ENCODE data around the gene ADARB1.

The ADARB1 gene

GRCh38 chr21:45235488-45235887 lies 161.1 kb downstream of the ADARB1 start:
- TF ChIP-seq CTCF (IDR thresholded peaks at IDR 0.05; ENCODE audit: borderline replicate concordance, insufficient read depth, low read depth, low read length) = no peak

GRCh38 chr21:45236481-45236880 lies 162.1 kb downstream of the ADARB1 start:
- TF ChIP-seq CTCF (IDR thresholded peaks at IDR 0.05; ENCODE audit: borderline replicate concordance, insufficient read depth, low read depth, low read length) = peak; percentile 24; the same call in 1 of the 2 replicates
- no peak overlapping the region for H3K4me3 ChIP-seq (ENCODE audit: low read depth, low read length)

More at GRCh38 chr21:45235488-45235887, 161.1 kb downstream of the ADARB1 start:
- H3K4me3 ChIP-seq (ENCODE audit: low read depth, low read length) = no peak overlapping the region

- no peak for TF ChIP-seq CTCF (IDR thresholded peaks at IDR 0.05; ENCODE audit: borderline replicate concordance, insufficient read depth, low read depth, low read length)
- H3K4me3 ChIP-seq (ENCODE audit: low read depth, low read length) = no peak overlapping the region
Observed at GRCh38 chr21:45237401-45237800, 163.0 kb downstream of the ADARB1 start.

GRCh38 chr21:45241357-45241756 lies 167.0 kb downstream of the ADARB1 start:
- TF ChIP-seq CTCF (IDR thresholded peaks at IDR 0.05; ENCODE audit: borderline replicate concordance, insufficient read depth, low read depth, low read length) = no peak
- H3K4me3 ChIP-seq (ENCODE audit: low read depth, low read length) = no peak overlapping the region

GRCh38 chr21:45243603-45244002 lies 169.2 kb downstream of the ADARB1 start:
- no peak for TF ChIP-seq CTCF (IDR thresholded peaks at IDR 0.05; ENCODE audit: borderline replicate concordance, insufficient read depth, low read depth, low read length)
- H3K4me3 ChIP-seq (ENCODE audit: low read depth, low read length) = no peak overlapping the region

GRCh38 chr21:45244799-45245340 lies 170.5 kb downstream of the ADARB1 start:
- TF ChIP-seq CTCF (IDR thresholded peaks at IDR 0.05; ENCODE audit: borderline replicate concordance, insufficient read depth, low read depth, low read length) = no peak
- no peak overlapping the region for H3K4me3 ChIP-seq (ENCODE audit: low read depth, low read length)

Measured in GM12875 (cell line).